Activated CD8-positive, alpha-beta memory T cell treated with anti-CD3 and anti-CD28 coated beads for 36 hours (primary cell): ENCODE data around the gene SLC6A1. TPM values are rescaled to one million over a fixed set of nuclear protein-coding genes. Genes with fewer than 3 reads are reported as not detected.

ENCODE experiments used
- CTCF ChIA-PET: fragments of 350-600 bp; sonication (Branson Sonifier 250); formaldehyde crosslinking; loops from one replicate; lab custom pipeline; 2021; ENCODE audit warnings: antibody characterized with exemption; lab: Charles Lee
- POLR2A ChIA-PET: fragments of 350-600 bp; sonication (Branson Sonifier 250); formaldehyde crosslinking; loops from one replicate; lab custom pipeline; 2021; ENCODE audit warnings: antibody characterized with exemption; lab: Charles Lee
- total RNA-seq, 2 experiments: library from RNA; stranded (reverse); gene quantifications; one replicate each; pipeline ENCODE4 v1.2.3, GENCODE V29; 2021

SLC6A1 gene
- total RNA-seq, 2 experiments from 2014 or later = not detected

DNA sequence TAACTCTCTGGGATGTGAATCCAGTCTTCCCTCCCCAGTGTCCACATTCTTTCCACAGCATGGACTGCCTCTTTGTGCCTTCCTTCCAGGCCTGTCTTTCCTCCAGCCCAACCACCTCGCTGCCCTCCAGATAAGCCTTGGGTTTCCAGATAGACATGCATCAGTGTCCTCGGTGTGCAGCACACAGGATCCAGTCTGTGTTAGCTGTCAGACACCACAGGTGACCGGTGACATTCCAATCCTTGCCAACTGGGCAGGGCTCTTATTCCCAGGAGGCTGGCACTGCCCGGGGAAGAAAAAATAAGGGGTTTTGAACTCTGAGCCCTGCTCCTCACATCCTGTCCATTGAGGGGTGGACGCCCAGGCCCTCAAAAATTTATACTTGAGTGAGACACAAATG, 6.0 kb upstream of the SLC6A1 start:
- ChIA-PET POLR2A (no interaction called here), CTCF (no interaction called here)

DNA sequence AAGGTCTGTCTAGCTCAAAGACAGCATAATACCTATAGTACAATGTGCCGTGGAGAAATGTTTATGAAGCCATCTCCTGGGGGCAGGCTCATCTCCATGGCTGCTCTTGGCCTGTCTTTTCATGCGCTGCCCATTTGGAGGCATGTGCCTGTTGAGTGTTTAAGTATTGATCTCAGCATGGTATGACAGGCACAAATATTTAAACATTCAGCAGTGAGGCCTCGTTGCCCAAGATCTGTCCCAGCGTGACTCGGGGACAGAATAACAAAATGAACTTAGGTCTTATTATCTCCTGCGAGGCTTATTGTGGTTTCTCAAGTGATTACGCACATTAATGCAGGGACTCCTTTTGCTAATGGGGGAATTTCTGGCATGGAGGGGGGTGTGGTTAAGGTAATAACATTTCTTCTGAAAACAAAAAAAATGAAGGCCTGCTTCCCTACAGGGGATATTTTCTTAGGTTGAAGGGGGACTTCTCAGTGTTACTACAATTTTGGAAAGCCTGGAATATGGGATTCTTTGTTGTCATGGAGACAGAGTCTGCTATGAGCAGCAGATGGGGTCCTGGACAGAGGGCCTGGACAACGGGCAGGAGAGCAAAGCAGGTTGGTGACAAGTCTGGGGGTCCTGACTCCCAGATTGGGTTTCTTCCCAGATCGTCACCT, 4.4 kb upstream of the SLC6A1 start:
- ChIA-PET POLR2A (no interaction called here), CTCF (no interaction called here)

DNA sequence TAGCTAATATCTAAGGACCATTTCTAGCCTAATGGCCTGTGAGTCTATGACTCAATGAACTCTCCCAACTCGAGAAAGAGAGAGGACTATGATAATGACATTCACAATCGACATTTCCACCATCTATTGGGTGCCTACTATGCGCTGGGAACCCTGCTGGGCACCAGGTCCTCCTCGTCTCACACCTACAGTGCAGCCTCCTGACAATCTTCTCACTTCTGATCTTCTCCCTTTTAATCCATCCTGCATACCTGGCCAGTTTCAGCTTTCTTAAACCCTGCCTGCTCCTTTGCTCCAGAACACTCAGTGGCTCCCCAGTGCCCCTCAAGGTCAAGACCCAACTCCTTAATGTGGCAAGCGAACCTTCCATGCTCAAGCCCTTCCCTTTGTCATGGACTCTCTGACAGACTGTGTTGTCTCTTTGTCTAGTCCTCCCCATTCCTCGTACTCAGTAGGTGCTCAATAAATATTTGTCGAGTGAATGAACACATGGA, 3.5 kb upstream of the SLC6A1 start:
- POLR2A ChIA-PET = no interaction called here
- CTCF ChIA-PET = no interaction called here

GRCh38 chr3:10992943-10993728, 588 bp downstream of the SLC6A1 start:
- POLR2A ChIA-PET = no interaction called here
- CTCF ChIA-PET = no interaction called here

GRCh38 chr3:10993729-10994065, 1.1 kb downstream of the SLC6A1 start:
- CTCF ChIA-PET = no interaction called here
- POLR2A ChIA-PET = no interaction called here

DNA sequence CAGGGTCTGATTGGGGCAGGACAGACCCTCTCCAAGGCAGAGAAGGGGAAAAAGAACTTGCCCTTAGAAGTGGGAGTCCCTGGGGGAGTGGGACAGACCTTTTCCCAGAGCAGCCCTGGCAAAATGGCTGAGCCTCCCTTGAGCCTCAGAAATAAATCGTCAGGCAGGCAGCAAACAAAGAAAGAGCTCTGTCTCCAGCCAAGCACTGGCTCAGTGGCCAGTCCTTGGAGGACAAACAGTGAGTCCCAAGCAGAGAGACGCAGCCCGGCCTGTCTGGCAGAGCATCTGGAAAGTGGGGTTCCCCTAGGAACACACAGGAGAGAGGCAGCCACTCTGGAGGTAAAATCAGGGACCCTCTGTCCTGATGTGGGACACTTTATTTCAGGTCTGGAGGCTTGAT, 1.8 kb downstream of the SLC6A1 start:
- ChIA-PET CTCF (interaction anchor here (1.2 kb wide), 1 partner anchor 15 kb away, joined by 3 read pairs; no protein-coding TSS in a partner anchor), POLR2A (no interaction called here)

DNA sequence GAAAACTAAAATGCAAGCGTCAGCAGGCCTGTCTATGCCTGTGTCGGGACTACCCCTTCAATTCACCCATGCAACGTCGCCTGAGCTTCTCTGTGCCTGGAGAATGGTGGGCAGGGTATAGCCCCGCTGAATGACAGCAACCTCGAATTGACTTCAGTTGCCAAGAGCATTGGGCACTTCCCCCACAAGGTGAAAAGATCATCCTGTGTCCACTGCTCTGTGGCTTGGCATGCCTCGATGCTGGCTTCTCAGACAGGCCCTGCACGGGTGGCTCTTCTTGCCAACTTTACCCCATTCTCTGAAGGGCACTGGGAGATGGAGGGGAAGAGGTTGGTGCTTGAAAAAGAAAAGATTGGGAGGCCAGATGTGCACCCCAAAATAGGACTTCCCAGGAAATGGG, 3.3 kb downstream of the SLC6A1 start:
- ChIA-PET CTCF (no interaction called here), POLR2A (no interaction called here)

DNA sequence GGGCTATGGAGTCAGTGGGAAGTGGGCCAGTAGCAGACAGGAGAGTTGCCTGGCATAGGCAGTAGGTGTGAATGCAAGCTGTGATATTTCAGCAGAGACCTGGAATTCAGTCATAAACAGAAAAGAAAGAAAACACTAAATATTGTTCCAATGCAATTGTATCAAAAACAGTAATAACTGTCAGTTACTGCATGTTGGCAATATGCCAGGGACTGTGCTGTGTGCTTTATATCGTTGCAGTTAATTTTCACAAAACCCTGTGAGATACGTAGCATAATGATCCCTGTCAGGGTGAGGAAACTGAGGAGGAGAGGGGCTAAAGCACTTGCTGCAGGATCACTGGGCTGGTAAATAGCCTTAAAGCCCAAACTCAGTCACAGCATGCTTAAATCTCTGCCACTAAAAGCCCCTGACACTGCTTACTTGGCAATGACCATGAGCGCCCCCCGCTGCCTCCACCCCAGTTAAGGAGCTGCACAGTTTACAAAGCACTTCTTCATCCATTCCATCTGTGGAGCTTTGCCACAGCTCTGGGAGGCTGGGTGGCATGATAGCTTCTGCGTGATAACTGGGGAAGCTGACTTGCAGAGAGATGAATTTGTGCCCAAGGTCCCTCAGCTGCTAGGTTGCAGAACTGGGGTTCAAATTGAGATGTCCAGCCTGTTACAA, 3.9 kb downstream of the SLC6A1 start:
- CTCF ChIA-PET = no interaction called here
- POLR2A ChIA-PET = no interaction called here

- CTCF ChIA-PET = interaction anchor here (0.9 kb wide), 1 partner anchor 10 kb away, joined by 3 read pairs; no protein-coding TSS in a partner anchor
- POLR2A ChIA-PET = no interaction called here
Measured at GRCh38 chr3:10997196-10997595, 4.6 kb downstream of the SLC6A1 start.

- CTCF ChIA-PET = no interaction called here
- POLR2A ChIA-PET = no interaction called here
Measured at GRCh38 chr3:10998542-10998941, 6.0 kb downstream of the SLC6A1 start.

DNA sequence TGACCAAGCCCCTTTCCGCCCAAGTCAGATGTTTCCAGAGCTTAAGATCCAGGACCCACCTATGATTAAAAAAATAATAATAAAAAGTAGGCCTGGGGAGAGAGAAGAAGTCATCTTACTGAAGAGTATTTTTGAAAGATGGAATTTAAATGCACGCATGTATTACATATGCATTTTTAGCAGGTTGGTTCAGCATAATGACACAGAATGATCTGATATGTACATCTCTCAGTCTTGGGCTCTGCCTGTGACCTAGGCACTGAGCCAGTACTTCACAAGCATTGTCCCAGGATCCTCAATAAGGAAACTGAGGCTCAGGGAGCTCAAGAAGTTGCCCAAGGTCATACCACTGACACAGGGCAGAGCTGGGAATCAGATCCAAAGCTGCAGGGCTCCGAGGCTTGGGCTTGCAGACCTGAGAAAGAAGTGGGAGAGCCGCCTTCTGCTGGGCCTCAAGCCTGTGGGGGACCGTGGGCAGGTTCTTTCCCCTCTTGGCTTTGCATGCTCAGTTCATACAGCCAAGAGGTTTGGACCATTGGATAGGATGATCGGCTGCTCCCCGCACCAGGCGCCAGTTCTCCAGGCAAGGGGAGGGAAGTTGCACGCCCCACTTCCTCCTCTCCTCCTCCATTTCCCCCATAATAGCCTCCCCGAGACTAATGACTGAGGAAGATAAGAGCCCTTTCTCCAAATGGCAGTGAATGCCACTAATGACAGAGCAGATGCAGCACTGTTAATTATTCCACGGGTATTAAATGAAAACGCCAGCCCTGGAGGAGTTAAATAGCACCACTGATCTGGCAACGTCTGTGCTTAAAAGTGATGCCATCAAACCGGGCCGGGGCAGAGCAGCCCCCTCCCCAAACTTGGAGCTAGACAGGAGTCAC, 6.9 kb downstream of the SLC6A1 start:
- POLR2A ChIA-PET = no interaction called here
- CTCF ChIA-PET = no interaction called here

DNA sequence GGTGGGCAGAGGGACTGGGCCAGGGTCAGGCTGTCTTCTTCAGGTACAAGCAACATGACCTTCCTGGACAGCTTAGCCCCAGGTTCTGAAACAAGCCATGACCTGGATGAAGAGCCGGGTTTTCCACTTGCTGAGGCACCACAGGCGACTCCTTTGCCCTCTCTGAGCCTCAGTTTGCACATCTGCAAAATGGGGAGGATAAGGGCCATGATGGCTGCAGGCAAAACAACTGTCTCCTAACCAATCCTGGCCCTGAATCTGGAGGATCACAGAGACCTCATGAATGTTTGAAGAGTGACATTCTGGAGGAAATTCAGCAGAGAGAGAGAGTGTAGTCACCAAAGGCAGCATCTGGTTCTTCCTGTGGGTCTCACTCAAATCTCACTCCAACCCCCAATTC, 8.0 kb downstream of the SLC6A1 start:
- ChIA-PET POLR2A (no interaction called here), CTCF (no interaction called here)

GRCh38 chr3:11001020-11001657, 8.6 kb downstream of the SLC6A1 start:
- CTCF ChIA-PET = no interaction called here

GRCh38 chr3:11001658-11002021, 9.1 kb downstream of the SLC6A1 start:
- ChIA-PET POLR2A (no interaction called here), CTCF (no interaction called here)

More at GRCh38 chr3:11001020-11001657, 8.6 kb downstream of the SLC6A1 start:
- POLR2A ChIA-PET = no interaction called here

DNA sequence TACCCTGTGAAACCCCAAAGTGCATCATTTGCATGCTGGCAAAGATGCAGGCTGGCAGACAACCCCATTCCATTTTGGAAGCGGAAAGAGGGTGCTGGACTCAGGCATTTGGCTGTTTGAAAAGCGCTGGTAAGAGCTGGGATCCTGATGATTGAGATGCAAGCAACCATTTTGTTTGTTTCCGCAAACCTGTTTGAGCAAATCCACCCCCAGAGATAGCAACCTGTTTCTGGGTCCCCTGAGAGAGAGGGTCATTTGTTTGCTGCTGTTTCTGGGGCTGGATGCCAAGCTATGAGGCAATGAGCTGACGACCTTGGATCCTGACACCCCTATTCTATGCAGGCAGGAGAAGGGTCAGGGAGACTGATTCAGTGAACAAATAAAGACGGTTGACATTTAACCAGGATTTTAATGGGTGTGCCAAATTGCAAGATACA, 9.8 kb downstream of the SLC6A1 start:
- CTCF ChIA-PET = no interaction called here
- POLR2A ChIA-PET = no interaction called here

DNA sequence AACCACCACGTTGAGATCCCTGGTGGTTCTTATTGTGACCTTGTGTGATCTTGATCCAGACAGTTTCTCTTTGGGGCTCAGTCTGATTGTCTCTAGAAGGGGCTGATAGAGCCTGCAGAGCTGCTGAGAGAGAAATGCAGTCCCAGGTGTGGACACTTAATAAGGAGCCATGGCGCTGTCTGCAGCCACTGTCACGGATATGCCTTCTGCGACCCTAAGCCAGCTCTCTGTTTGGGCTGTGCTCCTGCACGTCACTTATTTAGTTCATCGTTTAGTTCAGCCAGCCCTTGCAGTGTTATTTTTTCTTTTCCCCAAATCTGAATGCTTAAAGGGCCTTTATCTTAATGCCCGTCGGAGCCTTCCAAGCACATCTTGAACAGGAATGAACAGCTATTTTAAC, 12.0 kb downstream of the SLC6A1 start:
- ChIA-PET POLR2A (no interaction called here), CTCF (no interaction called here)

DNA sequence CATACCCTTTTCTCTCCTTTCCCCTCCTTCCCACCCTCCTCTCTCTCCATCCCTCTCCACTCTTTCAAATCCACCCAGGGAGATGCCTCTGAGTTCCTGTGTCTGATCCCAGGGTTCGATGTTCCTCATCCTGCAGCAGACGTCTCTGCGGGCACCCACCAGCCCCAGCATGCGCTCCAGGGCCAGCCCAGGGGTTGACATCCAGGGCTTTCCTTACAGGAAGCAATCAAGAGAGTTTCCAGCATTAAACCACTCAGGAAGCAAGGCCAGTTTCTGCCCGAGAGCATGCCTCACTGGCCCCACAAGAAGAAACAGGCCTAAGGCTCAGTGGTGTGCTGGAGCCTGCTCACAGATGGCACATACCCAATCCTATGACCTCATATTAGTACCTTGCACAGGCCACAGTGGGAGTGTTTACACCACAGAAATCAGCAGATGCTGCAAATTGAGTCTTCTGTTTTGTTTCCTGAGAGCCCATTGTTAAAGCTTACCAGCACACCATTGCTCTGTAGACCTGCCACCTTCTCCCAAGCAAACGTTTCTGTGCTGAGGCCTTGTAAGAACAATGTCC, 13.2 kb downstream of the SLC6A1 start:
- POLR2A ChIA-PET = no interaction called here
- CTCF ChIA-PET = no interaction called here

- ChIA-PET POLR2A (no interaction called here), CTCF (interaction anchor here (1.4 kb wide), 1 partner anchor 10 kb away, joined by 3 read pairs; no protein-coding TSS in a partner anchor)
Measured at GRCh38 chr3:11006986-11007933, 14.7 kb downstream of the SLC6A1 start.
